GM19372 (cell line): ENCODE measurements around the gene PPY.
"Not testable (repeated sequence)": the region's sequence is repeated elsewhere in the genome, so short reads cannot be mapped to it uniquely, and the experiment has no call there.

Experiments
- ATAC-seq: cut with Tn5 transposase; IDR thresholded peaks from one replicate; pipeline ENCODE4 v1.9.1; 2021; ENCODE audit warnings: mild to moderate bottlenecking, low read depth, moderate library complexity; ENCODE audit not compliant: unreplicated experiment

PPY gene

DNA sequence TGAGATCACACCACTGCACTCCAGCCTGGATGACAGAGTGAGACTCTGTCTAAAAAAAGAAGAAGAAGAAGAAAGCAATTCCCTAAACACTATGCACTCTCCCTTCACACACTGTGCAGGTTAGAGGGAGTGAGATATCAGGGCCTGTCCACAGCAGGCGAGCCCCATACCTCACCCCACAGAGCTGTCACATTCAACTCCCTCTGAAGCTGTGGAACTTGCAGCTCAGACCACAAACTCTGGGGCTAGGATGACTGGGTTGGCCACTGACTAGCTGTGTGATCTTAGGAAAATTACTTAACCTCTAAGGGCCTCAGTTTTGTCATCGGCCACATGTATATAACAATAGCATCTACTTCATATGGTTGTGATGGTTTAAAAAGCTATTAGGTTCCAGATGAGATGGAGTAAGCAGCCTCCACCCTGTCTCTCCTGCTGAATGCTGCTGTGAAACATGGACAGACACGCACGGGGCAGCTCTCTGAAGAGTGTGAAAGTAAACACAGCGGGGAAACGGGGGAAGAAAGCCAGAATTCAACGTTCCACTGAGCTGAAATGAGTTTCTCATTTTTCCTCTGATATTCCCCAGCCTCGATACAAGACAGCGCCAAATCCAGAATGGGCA lies 25.1 kb upstream of the PPY start:
- ATAC-seq, result no peak

DNA sequence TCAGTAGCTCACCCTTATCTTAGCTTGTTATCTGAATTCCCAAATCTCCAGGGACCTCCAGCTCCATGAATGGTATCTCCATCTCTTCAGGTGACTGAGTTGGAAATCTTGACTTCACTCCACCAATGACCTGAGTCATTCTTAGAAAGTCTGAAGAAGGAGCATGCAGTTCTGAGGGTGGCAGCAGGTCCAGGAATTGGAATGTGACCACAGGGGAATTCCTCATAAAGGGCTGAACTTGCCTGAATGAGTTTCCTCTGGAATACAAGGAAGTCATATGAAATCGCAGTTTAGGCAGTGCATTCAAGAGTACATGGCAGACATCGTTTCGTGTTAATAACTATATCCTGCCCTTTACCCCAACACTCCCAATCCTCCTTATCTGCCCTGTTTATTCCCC lies 24.0 kb upstream of the PPY start:
- no peak for ATAC-seq

DNA sequence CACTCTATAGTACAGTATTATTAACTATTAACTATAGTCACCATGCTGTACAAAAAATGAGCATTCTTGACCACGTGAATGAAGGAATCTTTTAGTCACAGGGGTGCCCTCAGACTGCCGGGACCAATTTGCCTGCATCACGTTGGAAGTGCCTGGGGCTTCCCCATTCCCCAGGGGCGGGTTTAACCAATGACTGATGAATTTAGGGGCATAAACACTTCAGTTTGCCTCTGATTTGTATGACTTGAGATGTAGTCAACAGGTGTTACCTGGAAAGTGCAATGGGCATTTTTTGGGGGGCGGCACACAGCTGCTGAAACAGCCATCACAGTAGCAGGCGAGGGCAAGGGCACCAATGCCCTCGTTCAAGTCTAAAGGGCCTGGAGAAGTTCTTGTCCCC lies 20.2 kb upstream of the PPY start:
- ATAC-seq, result no peak

DNA sequence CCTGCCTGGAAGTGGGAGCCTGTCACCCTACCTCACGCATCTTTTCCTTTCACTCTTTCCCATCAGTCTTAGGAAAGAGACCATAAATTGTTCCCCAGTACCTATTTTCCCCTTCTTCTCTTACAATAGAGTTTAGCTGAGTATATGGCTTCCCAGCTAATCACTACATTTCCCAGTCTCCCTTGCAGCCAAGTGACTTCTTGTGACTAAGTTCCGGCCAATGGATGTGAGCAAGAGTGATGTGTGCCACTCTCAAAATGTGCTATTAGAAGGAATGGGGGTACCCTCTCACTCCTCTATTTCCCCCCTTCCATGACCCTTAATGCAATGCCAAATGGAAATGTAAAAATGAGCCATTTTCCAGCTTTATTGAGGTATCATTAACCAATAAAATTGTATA lies 19.7 kb upstream of the PPY start:
- ATAC-seq, result no peak

DNA sequence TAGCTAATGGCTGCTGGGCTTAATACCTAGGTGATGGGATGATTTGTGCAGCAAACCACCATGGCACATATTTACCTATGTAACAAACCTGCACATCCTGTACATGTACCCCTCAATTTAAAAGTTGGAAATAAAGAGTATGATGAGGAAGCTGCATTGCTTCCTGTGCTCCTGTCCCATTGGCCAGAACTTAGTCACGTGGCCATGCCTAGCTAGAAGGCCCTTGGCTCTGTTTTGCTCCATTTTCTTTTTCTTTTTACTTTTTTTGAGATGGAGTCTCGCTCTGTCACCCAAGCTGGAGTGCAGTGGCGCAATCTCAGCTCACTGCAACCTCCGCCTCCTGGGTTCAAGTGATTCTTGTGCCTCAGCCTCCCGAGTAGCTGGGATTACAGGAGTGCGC lies 19.0 kb upstream of the PPY start:
- ATAC-seq, result not testable (repeated sequence)

DNA sequence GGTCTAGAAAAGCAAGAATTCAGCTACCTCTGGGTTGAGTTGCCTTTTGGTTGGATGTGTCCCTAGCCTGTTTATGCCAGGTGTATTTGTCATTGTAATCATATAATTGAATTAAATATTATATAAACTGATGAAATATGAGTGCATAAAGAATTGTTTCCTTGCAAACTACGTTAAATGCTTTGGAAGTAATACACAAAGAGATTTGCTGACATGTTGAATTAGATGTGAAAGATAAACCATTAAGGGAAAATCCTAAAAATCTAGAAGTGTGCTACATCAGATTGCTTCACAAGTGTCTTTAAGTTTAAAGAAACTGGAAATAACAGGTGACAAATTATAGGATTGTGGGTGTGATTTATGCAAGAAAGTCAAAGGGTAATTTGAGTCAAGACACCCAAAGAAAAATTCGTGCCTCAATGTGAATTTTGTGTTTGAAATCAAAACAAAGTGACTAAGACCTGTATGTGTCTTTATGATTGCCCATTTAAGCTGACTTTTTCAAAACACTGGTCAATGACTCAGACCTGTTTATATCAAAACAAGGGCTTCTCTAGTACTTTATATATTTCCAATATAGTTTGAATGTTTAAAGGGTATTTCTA lies 16.6 kb upstream of the PPY start:
- ATAC-seq, result no peak

DNA sequence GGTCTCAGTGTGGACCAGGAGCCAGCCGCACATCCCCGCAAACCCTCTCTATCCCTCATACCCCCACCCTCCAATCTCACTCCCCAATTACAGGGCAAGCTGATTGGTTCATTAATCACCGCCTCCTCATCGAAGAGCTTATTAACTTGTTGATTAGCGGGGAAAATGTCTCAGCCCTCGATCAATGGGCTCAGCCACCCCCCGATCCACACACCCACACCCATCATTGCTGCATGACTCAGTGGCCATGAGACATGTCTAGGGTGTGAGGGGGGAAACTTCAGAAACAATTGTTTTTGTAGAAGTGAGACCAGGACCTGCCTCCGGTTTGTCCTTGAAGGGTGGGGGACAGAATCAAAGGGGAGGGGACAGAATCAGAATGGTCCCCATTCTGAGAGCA lies 13.9 kb upstream of the PPY start:
- ATAC-seq, result no peak

DNA sequence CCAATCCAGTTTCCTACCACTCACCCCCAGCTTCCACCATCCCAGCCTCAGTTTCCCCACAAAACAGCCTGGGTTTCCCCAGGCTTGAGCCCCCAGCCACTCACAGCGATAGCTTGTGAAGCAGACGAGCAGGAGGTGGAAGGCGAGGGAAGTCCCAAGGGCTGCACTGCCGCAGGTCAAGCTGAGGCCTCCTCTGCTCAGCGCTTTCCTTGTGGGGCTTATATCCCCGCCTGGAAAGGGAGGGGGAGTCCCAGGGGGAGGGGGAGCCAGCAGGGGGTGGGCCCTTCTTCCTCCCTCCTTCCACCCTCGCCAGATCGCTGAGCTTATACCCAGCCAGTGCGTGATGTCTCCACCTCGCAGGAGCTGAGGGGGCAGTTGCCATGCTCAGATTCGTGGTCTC lies 11.5 kb upstream of the PPY start, which contains the start of gene PYY:
Gene PYY (minus strand): TSS at position 195 of the 400 bp plus-strand sequence. CDS start 457 bp downstream, outside the sequence.
- no peak for ATAC-seq

DNA sequence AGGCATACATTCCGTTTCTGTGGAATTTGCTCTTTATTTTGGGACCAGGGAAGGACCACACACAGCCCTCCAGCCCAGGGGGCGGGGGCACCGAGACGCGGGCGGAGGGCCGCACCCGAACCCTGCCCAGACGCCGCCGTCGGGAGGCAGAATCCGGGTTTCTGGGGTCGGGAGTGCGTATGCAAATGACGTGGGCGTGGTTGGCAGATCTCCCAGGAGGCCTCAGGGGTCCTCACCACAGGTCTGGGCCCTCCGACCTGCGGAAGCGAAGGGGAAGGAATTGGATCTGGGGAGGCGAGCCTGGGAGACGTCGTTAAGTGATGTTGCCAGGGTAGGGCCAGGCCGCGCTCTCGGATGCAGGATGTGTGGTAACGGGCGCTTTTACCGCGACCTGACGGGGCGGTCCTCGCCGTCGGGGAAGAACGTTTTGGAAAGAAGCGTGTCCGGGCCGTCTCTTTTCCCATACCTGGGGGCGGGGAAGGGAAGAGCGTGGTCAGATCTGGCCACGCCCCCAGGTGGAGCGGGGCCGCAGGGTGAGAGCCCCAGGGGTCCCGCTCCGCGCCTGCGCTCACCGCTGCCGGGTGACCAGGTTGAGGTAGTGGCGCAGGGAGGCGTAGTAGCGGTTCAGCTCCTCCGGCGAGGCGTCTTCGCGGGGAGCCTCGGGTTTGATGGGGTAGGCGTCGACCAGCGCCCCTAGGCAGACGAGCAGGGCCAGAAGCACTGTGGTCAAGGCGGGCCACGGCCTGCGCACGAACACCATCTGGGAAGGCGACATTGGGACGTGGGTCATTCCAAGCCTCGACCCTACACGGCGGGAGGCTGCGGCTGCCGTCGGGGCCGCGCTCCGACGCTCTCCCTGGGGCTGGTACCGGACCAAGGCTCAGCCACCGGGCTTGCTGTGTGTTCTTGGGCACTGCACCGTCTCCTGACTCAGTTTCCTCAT lies 10.7 kb upstream of the PPY start:
- ATAC-seq, result no peak

DNA sequence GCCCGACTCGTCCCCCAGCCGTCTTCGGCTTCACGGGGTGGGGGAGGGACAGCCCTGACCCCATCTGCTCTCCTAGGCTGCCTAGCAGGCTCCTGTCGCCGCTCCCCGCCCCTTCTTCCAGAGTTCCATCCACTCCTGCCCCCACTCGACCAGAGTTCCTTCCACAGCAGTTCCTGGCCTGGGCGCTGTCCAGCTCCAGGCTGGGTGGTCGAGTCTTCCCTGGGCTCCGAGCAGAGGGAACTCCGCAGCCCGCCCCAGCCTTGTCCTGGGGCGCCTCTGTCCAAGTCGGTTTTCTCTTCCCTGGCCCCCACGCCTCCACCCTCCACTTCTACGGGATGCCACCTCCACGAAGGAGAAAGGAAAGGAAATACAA lies 10.1 kb upstream of the PPY start:
- no peak for ATAC-seq

DNA sequence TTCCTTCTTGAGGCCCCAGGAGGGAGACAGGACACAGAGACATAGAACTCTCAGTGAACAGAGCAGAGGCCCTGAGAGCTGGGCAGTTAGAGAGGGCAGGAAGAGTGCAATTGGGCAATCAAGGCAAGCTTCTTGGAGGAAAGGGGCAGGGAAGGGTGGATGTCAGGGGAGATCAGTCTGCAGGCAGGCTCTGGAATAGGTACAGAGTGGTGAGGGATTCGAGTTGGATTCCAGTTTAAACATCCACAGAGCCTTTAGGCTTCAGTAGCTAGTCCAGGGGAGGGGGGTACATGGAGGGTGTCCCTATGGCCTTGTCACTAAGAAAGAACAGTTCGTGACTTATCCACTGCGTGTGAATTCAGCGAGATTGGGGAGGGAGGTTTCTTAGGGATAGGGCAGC lies 9.5 kb upstream of the PPY start:
- no peak for ATAC-seq

DNA sequence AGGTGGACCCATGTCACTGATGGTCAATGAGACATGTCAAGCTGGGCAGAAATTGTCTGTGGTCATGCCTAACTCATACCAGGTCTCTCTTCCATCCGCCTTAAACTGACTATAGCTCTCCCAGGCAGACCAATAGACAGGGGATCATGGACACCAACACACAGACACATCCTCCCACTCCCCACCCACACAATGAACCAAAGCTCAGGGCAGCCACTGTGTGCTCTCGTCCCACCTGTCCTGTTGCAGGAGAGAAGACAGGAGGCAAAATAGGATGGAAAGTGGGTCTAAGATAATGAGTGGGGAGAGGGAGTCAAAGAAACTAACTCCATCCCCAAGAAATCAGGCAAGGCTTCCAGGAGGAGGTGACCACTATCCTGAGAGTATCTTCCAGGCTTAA lies 8.3 kb upstream of the PPY start:
- ATAC-seq, result no peak

DNA sequence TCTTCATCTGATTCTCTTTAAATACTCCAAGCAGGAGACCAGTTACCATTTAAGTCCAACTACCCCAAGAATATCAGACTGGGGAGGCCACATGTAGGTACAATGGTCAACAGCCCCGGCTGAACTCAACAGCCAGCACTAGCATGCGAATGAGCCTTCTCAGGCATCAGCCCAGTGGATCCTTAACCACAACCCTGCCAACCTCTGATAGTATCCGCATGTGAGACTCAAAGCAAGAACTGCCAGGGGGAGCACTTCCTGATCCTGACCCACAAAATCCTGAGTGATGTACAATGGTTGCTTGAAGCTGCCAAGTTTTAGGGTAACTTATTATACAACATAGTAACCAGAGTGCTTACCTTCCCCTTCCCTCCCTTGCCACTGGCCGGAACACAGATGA lies 7.5 kb upstream of the PPY start:
- ATAC-seq, result no peak

DNA sequence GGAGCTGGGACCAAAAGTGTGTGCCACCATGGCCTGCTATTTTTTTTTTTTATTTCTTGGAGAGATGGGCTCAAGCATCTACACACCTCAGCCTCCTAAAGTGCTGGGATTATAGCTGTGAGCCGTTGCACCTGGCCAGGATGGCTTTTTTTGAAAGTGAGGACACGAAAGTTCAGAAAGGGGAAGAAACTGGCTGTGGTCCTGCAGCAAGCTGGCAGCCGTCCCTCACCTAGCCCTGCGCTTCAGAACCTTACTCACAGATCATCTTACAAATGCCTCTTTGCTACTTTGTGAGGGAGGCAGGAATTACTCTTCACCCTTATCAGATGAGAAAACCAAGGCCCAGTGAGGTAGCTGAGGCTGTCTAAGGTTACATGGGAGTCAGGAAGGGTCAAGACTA lies 4.5 kb upstream of the PPY start:
- no peak for ATAC-seq

DNA sequence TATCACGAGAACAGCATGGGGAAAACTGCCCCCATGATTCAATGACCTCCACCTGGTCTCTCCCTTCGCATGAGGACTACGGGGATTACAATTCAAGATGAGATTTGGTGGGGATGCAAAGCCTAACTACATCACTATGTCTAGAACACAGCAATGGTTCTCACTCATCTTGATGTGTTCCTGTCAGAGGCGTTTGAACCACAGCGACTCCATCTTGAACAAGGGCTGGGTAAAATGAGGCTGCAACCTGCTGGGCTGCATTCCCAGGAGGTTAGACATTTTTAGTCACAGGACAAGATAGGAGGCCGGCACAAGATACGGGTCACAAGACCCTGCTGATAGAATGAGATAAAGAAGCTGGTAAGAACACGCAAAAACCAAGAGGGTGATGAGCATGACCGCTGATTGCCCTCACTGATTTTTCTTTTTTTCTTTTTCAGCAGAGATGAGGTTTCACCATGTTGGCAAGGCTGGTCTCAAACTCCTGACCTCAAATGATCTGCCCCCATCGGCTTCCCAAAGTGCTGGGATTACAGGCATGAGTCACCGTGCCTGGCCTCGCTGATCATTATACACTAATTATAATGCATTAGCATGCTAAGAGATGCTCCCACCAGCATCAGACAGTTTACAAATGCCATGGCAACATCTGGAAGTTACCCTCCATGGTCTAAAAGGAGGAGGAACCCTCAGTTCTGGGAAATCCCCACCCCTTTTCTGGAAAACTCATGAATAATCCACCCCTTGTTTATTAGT lies 3.0 kb upstream of the PPY start:
- ATAC-seq, result no peak

DNA sequence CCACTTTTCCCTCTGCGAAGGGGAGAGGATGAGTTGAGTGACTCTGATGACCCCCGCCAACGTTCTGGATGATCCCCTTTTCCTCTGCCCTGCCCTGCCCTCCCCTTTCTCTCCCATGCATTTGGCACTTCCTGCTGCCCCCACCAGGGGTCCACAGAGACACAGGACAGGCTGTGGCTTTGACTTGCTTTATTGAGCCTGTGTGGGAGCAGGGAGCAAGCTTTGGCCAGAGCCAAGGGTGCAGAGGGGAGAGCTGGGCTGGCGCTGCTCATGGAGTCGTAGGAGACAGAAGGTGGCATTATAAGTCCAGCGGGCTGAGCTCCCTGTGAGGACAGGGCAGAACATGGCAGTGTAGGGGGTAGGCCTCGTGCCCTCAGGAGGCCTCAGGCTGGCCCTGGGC lies 1.6 kb downstream of the PPY start:
- no peak for ATAC-seq

DNA sequence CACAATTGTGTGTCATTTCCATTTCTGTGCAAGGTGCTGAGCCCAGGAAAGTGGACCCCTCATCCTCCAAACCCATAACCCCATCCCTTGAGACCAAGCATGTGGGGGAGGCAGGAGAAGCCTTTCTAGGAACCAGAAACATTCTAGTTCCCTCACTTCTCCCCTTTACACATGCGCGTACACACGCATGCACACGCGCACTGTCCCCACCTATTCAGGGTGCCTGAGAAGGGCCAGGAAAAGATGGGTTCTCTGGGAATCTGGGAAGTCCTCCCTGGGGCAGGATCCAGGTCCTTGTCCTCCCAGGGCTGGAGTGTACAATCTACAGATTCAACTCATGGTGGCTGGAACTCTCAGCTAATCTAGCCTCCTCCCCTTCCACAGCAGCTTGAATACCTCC lies 2.4 kb downstream of the PPY start:
- ATAC-seq, result no peak

DNA sequence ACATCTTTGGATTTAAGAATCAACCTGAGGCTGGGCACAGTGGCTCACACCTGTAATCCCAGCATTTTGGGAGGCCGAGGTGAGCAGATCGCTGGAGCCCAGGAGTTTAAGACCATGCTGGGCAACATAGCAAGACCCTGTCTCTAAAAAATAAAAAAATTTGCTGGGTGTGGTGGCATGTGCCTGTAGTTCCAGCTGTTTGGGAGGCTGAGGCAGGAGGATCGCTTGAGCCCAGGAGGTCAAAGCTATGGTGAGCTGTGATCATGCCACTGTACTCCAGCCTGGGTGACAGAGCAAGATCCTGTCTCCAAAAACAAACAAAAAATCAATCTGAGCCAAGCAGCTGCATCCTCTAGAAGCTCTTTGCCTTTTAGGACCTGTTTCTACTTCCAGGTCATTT lies 2.8 kb downstream of the PPY start:
- ATAC-seq, result not testable (repeated sequence)

DNA sequence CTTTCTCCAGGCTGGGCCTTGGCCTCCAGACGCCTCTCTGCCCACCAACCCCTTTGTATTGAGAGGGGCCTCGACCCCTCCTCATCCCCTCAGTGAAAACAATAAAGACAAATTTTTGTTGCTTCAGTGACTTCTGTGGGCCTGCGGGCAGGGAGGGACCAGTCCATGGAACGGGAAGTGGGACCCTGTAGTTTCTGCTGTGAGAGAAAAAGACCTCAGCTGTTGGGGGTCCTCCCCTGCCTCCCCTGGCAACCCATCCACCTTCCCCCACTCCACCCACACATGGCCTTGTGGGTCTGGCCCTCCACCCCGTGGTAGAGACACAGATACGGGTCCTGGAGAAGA lies 3.5 kb downstream of the PPY start:
- no peak for ATAC-seq

DNA sequence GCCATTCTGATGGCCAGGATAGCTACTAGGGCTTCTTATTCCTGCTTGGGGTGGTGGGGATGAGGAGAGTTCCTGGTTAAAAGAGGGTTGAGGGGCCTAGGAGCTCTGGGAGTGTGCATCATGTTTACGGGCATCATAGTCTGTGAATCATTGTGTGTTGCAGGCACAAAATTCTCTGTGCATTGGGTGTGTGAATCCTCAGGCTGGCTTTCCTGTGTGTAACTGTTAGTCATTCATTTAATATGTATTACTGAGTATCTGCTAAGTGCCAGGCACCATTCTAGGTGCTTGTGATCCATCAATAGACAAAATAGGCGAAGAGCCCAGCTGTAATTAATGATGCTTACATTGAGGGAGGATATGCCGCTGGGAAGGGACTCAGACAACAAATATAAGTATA lies 5.8 kb downstream of the PPY start:
- ATAC-seq, result no peak

DNA sequence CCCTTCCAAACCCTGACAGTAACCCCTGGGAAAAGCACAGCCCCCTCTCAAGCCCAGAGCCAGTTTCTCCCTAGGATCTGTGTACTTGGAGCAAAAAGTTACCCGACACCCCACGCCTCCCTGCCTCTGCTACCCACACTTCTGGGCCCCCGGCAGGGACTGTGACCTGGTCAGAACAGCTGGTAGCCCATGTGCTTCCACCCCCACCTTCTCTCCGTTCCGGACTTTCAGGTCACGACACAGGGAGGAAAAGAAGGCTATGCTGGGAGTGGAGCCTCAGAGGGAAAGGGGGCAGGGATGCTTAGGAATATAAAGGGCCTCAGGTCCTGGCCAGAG lies 6.4 kb downstream of the PPY start:
- ATAC-seq, result no peak
